NCI-H146 treated with DMSO at 0.1 percent for 48 hours (cell line): ENCODE data around the gene TICAM1.
"Not testable (repeated sequence)": the region's sequence is repeated elsewhere in the genome, so short reads cannot be mapped to it uniquely, and the experiment has no call there.

Experiments
- DNase-seq: peaks from one replicate; lab custom pipeline; 2025; ENCODE audit not compliant: unreplicated experiment; lab: John Stamatoyannopoulos, UW

The TICAM1 gene

GRCh38 chr19:4806384-4806783 is 25.1 kb downstream of the TICAM1 start:
- no peak for DNase-seq

GRCh38 chr19:4805140-4805539 is 26.4 kb downstream of the TICAM1 start:
- DNase-seq = not testable (repeated sequence)

GRCh38 chr19:4803736-4804695 is 27.5 kb downstream of the TICAM1 start:
- no peak for DNase-seq

GRCh38 chr19:4802711-4803110 is 28.8 kb downstream of the TICAM1 start:
- no peak for DNase-seq

GRCh38 chr19:4801085-4801619 is 30.4 kb downstream of the TICAM1 start:
- DNase-seq = no peak

- no peak for DNase-seq
Measured at GRCh38 chr19:4800591-4801081, 30.9 kb downstream of the TICAM1 start.

- DNase-seq = no peak
Measured at GRCh38 chr19:4795400-4795799, 36.1 kb downstream of the TICAM1 start.

GRCh38 chr19:4794971-4795370 is 36.5 kb downstream of the TICAM1 start:
- no peak for DNase-seq

GRCh38 chr19:4793278-4793677 is 38.2 kb downstream of the TICAM1 start:
- DNase-seq = not testable (repeated sequence)

GRCh38 chr19:4792866-4793195 is 38.7 kb downstream of the TICAM1 start:
- DNase-seq = not testable (repeated sequence)

GRCh38 chr19:4792019-4792865 is 39.3 kb downstream of the TICAM1 start:
- not testable (repeated sequence) for DNase-seq

GRCh38 chr19:4791183-4792018 is 40.1 kb downstream of the TICAM1 start, which contains the start of gene FEM1A:
Gene FEM1A (plus strand): TSS chr19:4791734. CDS start chr19:4791855, 121 bp downstream.
- peak; percentile 97 for DNase-seq

- DNase-seq = not testable (repeated sequence)
Measured at GRCh38 chr19:4786412-4787016, 45.0 kb downstream of the TICAM1 start.

- DNase-seq = no peak
Measured at GRCh38 chr19:4781801-4782200, 49.7 kb downstream of the TICAM1 start.

- no peak for DNase-seq
Measured at GRCh38 chr19:4780860-4781259, 50.7 kb downstream of the TICAM1 start.

- not testable (repeated sequence) for DNase-seq
Measured at GRCh38 chr19:4778124-4778523, 53.4 kb downstream of the TICAM1 start.

- DNase-seq = no peak
Measured at GRCh38 chr19:4776436-4777211, 54.9 kb downstream of the TICAM1 start.

- no peak for DNase-seq
Measured at GRCh38 chr19:4775627-4776152, 55.8 kb downstream of the TICAM1 start.

- no peak for DNase-seq
Measured at GRCh38 chr19:4774136-4774535, 57.4 kb downstream of the TICAM1 start.
